PC-3 (cell line): ENCODE results near the gene TM4SF4. TPM values are rescaled to one million over a fixed set of nuclear protein-coding genes. Genes with fewer than 3 reads are reported as not detected.

Experiments used
- ATAC-seq: fragments of 200-7000 bp; cut with Tn5 transposase; 2 replicates; pipeline ENCODE4 v1.9.1; 2020; ENCODE audit warnings: mild to moderate bottlenecking, moderate library complexity
- BruUV-seq: library from RNA; stranded (reverse); fragments of 400-500 nt; replicated peaks from 2 replicates; lab custom pipeline; 2021; lab: Mats Ljungman, UMichigan
- CTCF ChIA-PET: fragments of 300-600 bp; sonication (Branson Sonifier 250); formaldehyde crosslinking; loops from one replicate; lab custom pipeline; 2022; ENCODE audit warnings: antibody characterized with exemption; lab: Charles Lee
- POLR2A ChIA-PET: fragments of 300-600 bp; sonication (Branson Sonifier 250); formaldehyde crosslinking; loops from one replicate; lab custom pipeline; 2022; ENCODE audit warnings: antibody characterized with exemption; ENCODE audit not compliant: unreplicated experiment; lab: Charles Lee
- DNase-seq: peaks from one replicate; pipeline ENCODE4 v3.0.0-alpha.2; 2015
- H2AFZ ChIP-seq: fragments of 300-600 bp; sonication (generic); 2 replicates; pipeline ENCODE4 v1.6.0; 2016; ENCODE audit warnings: antibody characterized with exemption, low read length
- H3F3A ChIP-seq: fragments of 300-600 bp; sonication (generic); one replicate; pipeline ENCODE4 v1.6.0; 2017; ENCODE audit warnings: antibody characterized with exemption, low read length, control low read depth, mild to moderate bottlenecking; ENCODE audit not compliant: unreplicated experiment
- H3K27ac ChIP-seq: fragments of 300-600 bp; sonication (generic); 2 replicates; pipeline ENCODE4 v1.5.1; 2016; ENCODE audit warnings: mild to moderate bottlenecking, low read length
- H3K27me3 ChIP-seq: fragments of 300-600 bp; sonication (generic); 2 replicates; pipeline ENCODE4 v1.6.1; 2016; ENCODE audit warnings: low read length, mixed read lengths
- H3K36me3 ChIP-seq: fragments of 300-600 bp; sonication (generic); 2 replicates; pipeline ENCODE4 v1.6.1; 2016; ENCODE audit warnings: low read depth, mixed run types, low read length, mixed read lengths
- H3K4me1 ChIP-seq: fragments of 300-600 bp; sonication (generic); 2 replicates; pipeline ENCODE4 v1.5.1; 2016; ENCODE audit warnings: low read length; ENCODE audit not compliant: insufficient read depth
- H3K4me2 ChIP-seq: fragments of 300-600 bp; sonication (generic); 2 replicates; pipeline ENCODE4 v1.6.0; 2016; ENCODE audit warnings: low read length
- H3K4me3 ChIP-seq: fragments of 300-600 bp; sonication (generic); 2 replicates; pipeline ENCODE4 v1.5.1; 2016; ENCODE audit warnings: mild to moderate bottlenecking, low read length, mixed read lengths
- H3K79me2 ChIP-seq: fragments of 300-600 bp; sonication (generic); 2 replicates; pipeline ENCODE4 v1.6.1; 2017; ENCODE audit warnings: low read length, mixed read lengths
- H3K9ac ChIP-seq: fragments of 300-600 bp; sonication (generic); 2 replicates; pipeline ENCODE4 v1.6.0; 2016; ENCODE audit warnings: mild to moderate bottlenecking, low read length
- H3K9me2 ChIP-seq: fragments of 300-600 bp; sonication (generic); replicated peaks from 2 replicates; pipeline ENCODE4 v1.6.1; 2016; ENCODE audit warnings: mixed run types, low read length, mixed read lengths
- H3K9me3 ChIP-seq: fragments of 300-600 bp; sonication (generic); 2 replicates; pipeline ENCODE4 v1.6.1; 2016; ENCODE audit warnings: low read length, mixed read lengths
- H4K20me1 ChIP-seq: fragments of 300-600 bp; sonication (generic); 2 replicates; pipeline ENCODE4 v1.6.1; 2016; ENCODE audit warnings: low read length, mixed read lengths
- EZH2 ChIP-seq: fragments of 300-600 bp; sonication (generic); IDR thresholded peaks from one replicate; pipeline ENCODE4 v1.6.1; 2017; ENCODE audit warnings: antibody characterized with exemption, mild to moderate bottlenecking, low read length; ENCODE audit not compliant: unreplicated experiment
- EZH2phosphoT487 ChIP-seq: fragments of 300-600 bp; sonication (generic); IDR thresholded peaks from 2 replicates; pipeline ENCODE4 v1.6.1; 2018; ENCODE audit warnings: mild to moderate bottlenecking, antibody characterized with exemption, low read length, borderline replicate concordance
- intact Hi-C: fragments of 100-400 bp; cut with micrococcal nuclease; formaldehyde crosslinking; loops from 2 replicates; pipeline ENCODE4 v1.9.0; 2023
- total RNA-seq: library from RNA; depleted of rRNA; stranded (reverse); fragments of >200 nt; gene quantifications from 2 replicates; pipeline ENCODE4 v1.2.3, GENCODE V29; 2014
- TF ChIP-seq, protein P1 (sequence below): fragments of 300-600 bp; sonication (generic); conservative IDR thresholded peaks from 2 replicates; pipeline ENCODE4 v1.5.1; 2017; ENCODE audit warnings: antibody characterized with exemption, low read depth, mild to moderate bottlenecking, low read length

The TM4SF4 gene
- total RNA-seq, 1 experiment from 2014 or later: 0.40 TPM

GRCh38 chr3:149495581-149496125 lies 21.2 kb downstream of the TM4SF4 start:
- Histone ChIP-seq H3F3A (no peaks in the 10 kb centered on the region), H3K9me2 (no peaks in the 10 kb centered on the region), H3K27me3 (no peaks in the 10 kb centered on the region), H3K4me2 (no peak overlapping the region), H3K4me1 (peaks cover 9% of the 10 kb centered on the region), H2AFZ (no peak overlapping the region), H3K27ac (no peak overlapping the region), H3K36me3 (no peaks in the 10 kb centered on the region), H3K9ac (no peak overlapping the region), H4K20me1 (no peaks in the 10 kb centered on the region), H3K4me3 (no peak overlapping the region), H3K9me3 (no peaks in the 10 kb centered on the region), H3K79me2 (no peaks in the 10 kb centered on the region)
- POLR2A ChIA-PET: no interaction called here
- BruUV-seq: no TSS peak
- ATAC-seq: no peak
- intact Hi-C loops: no loop called here
- no peak for DNase-seq
- CTCF ChIA-PET: interaction anchor here (0.9 kb wide), 1 partner anchor 35 kb away, joined by 5 read pairs; no protein-coding TSS in a partner anchor
- no peak for TF ChIP-seq EZH2phosphoT487
- no peak for TF ChIP-seq EZH2
- TF ChIP-seq, protein P1, sequence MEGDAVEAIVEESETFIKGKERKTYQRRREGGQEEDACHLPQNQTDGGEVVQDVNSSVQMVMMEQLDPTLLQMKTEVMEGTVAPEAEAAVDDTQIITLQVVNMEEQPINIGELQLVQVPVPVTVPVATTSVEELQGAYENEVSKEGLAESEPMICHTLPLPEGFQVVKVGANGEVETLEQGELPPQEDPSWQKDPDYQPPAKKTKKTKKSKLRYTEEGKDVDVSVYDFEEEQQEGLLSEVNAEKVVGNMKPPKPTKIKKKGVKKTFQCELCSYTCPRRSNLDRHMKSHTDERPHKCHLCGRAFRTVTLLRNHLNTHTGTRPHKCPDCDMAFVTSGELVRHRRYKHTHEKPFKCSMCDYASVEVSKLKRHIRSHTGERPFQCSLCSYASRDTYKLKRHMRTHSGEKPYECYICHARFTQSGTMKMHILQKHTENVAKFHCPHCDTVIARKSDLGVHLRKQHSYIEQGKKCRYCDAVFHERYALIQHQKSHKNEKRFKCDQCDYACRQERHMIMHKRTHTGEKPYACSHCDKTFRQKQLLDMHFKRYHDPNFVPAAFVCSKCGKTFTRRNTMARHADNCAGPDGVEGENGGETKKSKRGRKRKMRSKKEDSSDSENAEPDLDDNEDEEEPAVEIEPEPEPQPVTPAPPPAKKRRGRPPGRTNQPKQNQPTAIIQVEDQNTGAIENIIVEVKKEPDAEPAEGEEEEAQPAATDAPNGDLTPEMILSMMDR: no peak

- CTCF ChIA-PET: no interaction called here
These were observed 22.4 kb downstream of the TM4SF4 start for GRCh38 chr3:149496891-149497290.

More at GRCh38 chr3:149496891-149497290, 22.4 kb downstream of the TM4SF4 start:
- Histone ChIP-seq H3K4me2 (no peak overlapping the region), H3K27ac (no peak overlapping the region), H3K36me3 (no peaks in the 10 kb centered on the region), H3K9me2 (no peaks in the 10 kb centered on the region), H3K9ac (no peak overlapping the region), H3K27me3 (no peaks in the 10 kb centered on the region), H3K9me3 (no peaks in the 10 kb centered on the region), H3F3A (no peaks in the 10 kb centered on the region), H3K4me1 (peaks cover 9% of the 10 kb centered on the region), H2AFZ (no peak overlapping the region), H4K20me1 (no peaks in the 10 kb centered on the region), H3K79me2 (no peaks in the 10 kb centered on the region), H3K4me3 (no peak overlapping the region)
- ATAC-seq (no peak), DNase-seq (no peak)
- intact Hi-C loops: no loop called here
- POLR2A ChIA-PET: interaction anchor here (0.7 kb wide), 1 partner anchor 79 kb away, joined by 3 read pairs; no protein-coding TSS in a partner anchor
- no TSS peak for BruUV-seq
- TF ChIP-seq EZH2phosphoT487: no peak
- TF ChIP-seq, protein P1: no peak
- TF ChIP-seq EZH2: no peak
